HG03025 (cell line): ENCODE data around the gene FAM120AOS.

Source experiments
- ATAC-seq: cut with Tn5 transposase; IDR thresholded peaks from one replicate; pipeline ENCODE4 v1.9.1; 2021; ENCODE audit warnings: mild to moderate bottlenecking, moderate library complexity; ENCODE audit not compliant: unreplicated experiment, low FRiP score

The FAM120AOS gene

GRCh38 chr9:93397661-93398373 lies 55.6 kb downstream of the FAM120AOS start:
- ATAC-seq, result no peak
